K562 (cell line): ENCODE results near the gene SLC15A5. TPM values are rescaled to one million over a fixed set of nuclear protein-coding genes. Genes with fewer than 3 reads are reported as not detected.

Source experiments
- ATAC-seq: fragments of 200-7000 bp; cut with Tn5 transposase; 3 replicates; pipeline ENCODE4 v1.9.1; 2020; ENCODE audit warnings: moderate library complexity
- BruUV-seq: library from RNA; stranded (reverse); fragments of 400-500 nt; replicated peaks from 2 replicates; lab custom pipeline; 2021; lab: Mats Ljungman, UMichigan
- CTCF ChIA-PET: fragments of 300-600 bp; formaldehyde crosslinking; extraction: SDS; loops from one replicate; lab custom pipeline; 2021; ENCODE audit warnings: low intra/inter-chr PET ratio; lab: Yijun Ruan, JAX
- POLR2A ChIA-PET: fragments of 300-600, 350-650 bp; sonication (Branson Sonifier 250); formaldehyde crosslinking; extraction: SDS; loops from one replicate; lab custom pipeline; 2021; ENCODE audit warnings: antibody characterized with exemption, inconsistent platforms; lab: Yijun Ruan, JAX
- DNase-seq, 4 experiments: peaks; one replicate each; pipeline versions ENCODE4 v3.0.0 to v3.0.0-alpha.2; 2011 to 2018; ENCODE audit warnings: low spot score in 3 of 4, mixed read lengths in 3 of 4; ENCODE audit errors: extremely low read depth in 1 of 4
- FAIRE-seq: peaks from 2 replicates; lab custom pipeline; 2011; peaks lifted over from hg19 to GRCh38; lab: Jason Lieb, UNC
- H2AFZ ChIP-seq: 2 replicates; pipeline ENCODE4 v1.6.0; 2011; ENCODE audit warnings: low read depth, low read length, control low read depth, inconsistent platforms
- H3K27ac ChIP-seq: fragments of 200-600 bp; 3 replicates; pipeline ENCODE4 v1.8.0; 2011; ENCODE audit warnings: low read depth, mild to moderate bottlenecking, control low read depth, inconsistent platforms, low read length, moderate library complexity, mixed read lengths; ENCODE audit errors: extremely low read depth
- H3K27me3 ChIP-seq, 2 experiments: fragments of 300-600 bp in 1 of 2; 2 replicates in 1 of 2; 3 replicates in 1 of 2; pipeline versions ENCODE4 v1.6.0 to v1.8.0; 2011; ENCODE audit warnings: inconsistent platforms in 2 of 2, low read length in 2 of 2, mild to moderate bottlenecking in 1 of 2, mixed read lengths in 1 of 2, moderate library complexity in 1 of 2; ENCODE audit not compliant: control insufficient read depth in 2 of 2, insufficient read depth in 2 of 2
- H3K36me3 ChIP-seq: fragments of 300-600 bp; 3 replicates; pipeline ENCODE4 v1.8.0; 2011; ENCODE audit warnings: mild to moderate bottlenecking, low read length, inconsistent platforms; ENCODE audit not compliant: control insufficient read depth, insufficient read depth
- H3K4me1 ChIP-seq, 2 experiments: fragments of 200-600 bp in 1 of 2; replicated peaks in 1 of 2; 2 replicates in 1 of 2; 3 replicates in 1 of 2; pipeline versions ENCODE4 v1.5.1 to v1.8.0; 2011; ENCODE audit warnings: inconsistent platforms in 2 of 2, low read length in 2 of 2, mild to moderate bottlenecking in 1 of 2, mixed read lengths in 1 of 2, moderate library complexity in 1 of 2; ENCODE audit not compliant: control insufficient read depth in 2 of 2, insufficient read depth in 2 of 2
- H3K4me2 ChIP-seq: 2 replicates; pipeline ENCODE4 v1.6.1; 2011; ENCODE audit warnings: low read length, control low read depth, inconsistent platforms, mixed read lengths; ENCODE audit not compliant: insufficient read depth
- H3K4me3 ChIP-seq: fragments of 200-600 bp; sonication (generic), shearing (Covaris generic); 2 replicates; pipeline ENCODE4 v1.5.1; 2016; ENCODE audit warnings: control low read depth, inconsistent platforms
- H3K79me2 ChIP-seq: fragments of 200-600 bp; 3 replicates; pipeline ENCODE4 v1.8.0; 2011; ENCODE audit warnings: low read length, inconsistent platforms; ENCODE audit not compliant: control insufficient read depth, insufficient read depth
- H3K9ac ChIP-seq, 2 experiments: 2 replicates each; pipeline versions ENCODE4 v1.6.0 to v1.6.1; 2011; ENCODE audit warnings: low read depth in 2 of 2, low read length in 2 of 2, control low read depth in 1 of 2, inconsistent platforms in 1 of 2, mild to moderate bottlenecking in 1 of 2, mixed read lengths in 1 of 2; ENCODE audit not compliant: insufficient read depth in 1 of 2
- H3K9me1 ChIP-seq: one replicate; pipeline ENCODE4 v1.6.0; 2011; ENCODE audit warnings: inconsistent platforms, mild to moderate bottlenecking, low read length, moderate library complexity; ENCODE audit not compliant: control insufficient read depth, insufficient read depth
- H3K9me3 ChIP-seq: replicated peaks from 2 replicates; pipeline ENCODE4 v1.5.1; 2011; ENCODE audit warnings: low read depth, low read length, inconsistent platforms; ENCODE audit not compliant: control insufficient read depth, insufficient read depth
- H4K20me1 ChIP-seq: replicated peaks from 2 replicates; pipeline ENCODE4 v1.6.1; 2011; ENCODE audit warnings: low read length, inconsistent platforms, mixed read lengths; ENCODE audit not compliant: control insufficient read depth, insufficient read depth
- ADNP ChIP-seq: fragments of 200-800 bp; sonication (Bioruptor generic); IDR thresholded peaks from 2 replicates; pipeline ENCODE4 v1.6.1; 2016; ENCODE audit warnings: missing genetic modification characterization, missing compliant biosample characterization
- CCNT2 ChIP-seq: IDR thresholded peaks from 2 replicates; pipeline ENCODE4 v1.6.1; 2011; ENCODE audit warnings: borderline replicate concordance, low read depth, mild to moderate bottlenecking, moderate library complexity, mixed read lengths, low read length; ENCODE audit not compliant: insufficient read length; ENCODE audit errors: extremely low read depth
- FOXJ3 ChIP-seq: sonication (generic); formaldehyde crosslinking; IDR thresholded peaks from 2 replicates; pipeline ENCODE4 v1.4.0; 2020; ENCODE audit warnings: mild to moderate bottlenecking, missing genetic modification reagents
- GABPA ChIP-seq: fragments of 200-800 bp; sonication (Bioruptor generic); conservative IDR thresholded peaks from 2 replicates; pipeline ENCODE4 v1.6.1; 2016; ENCODE audit warnings: low read depth, missing genetic modification characterization, missing compliant biosample characterization
- NFE2 ChIP-seq: IDR thresholded peaks from 2 replicates; pipeline ENCODE4 v1.6.1; 2014; ENCODE audit warnings: antibody characterized with exemption, low read depth
- PATZ1 ChIP-seq: fragments of 250-450 bp; sonication (Bioruptor Pico); IDR thresholded peaks from 2 replicates; pipeline ENCODE4 v1.5.0; 2020; ENCODE audit warnings: mild to moderate bottlenecking, borderline replicate concordance
- PTRF ChIP-seq: fragments of 450-650 bp; IDR thresholded peaks from 2 replicates; pipeline ENCODE4 v1.6.1; 2016; ENCODE audit warnings: mild to moderate bottlenecking, missing genetic modification characterization, missing compliant biosample characterization
- SMAD4 ChIP-seq: fragments of 250-450 bp; sonication (Bioruptor Pico); conservative IDR thresholded peaks from 2 replicates; pipeline ENCODE4 v1.8.0; 2021; ENCODE audit warnings: inconsistent platforms, mild to moderate bottlenecking, moderate library complexity
- SREBF1 ChIP-seq: fragments of 150-350 bp; IDR thresholded peaks from 2 replicates; pipeline ENCODE4 v1.6.1; 2014; ENCODE audit warnings: antibody characterized with exemption, low read depth, low read length, borderline replicate concordance
- ZBTB1 ChIP-seq: sonication (generic); formaldehyde crosslinking; IDR thresholded peaks from 2 replicates; pipeline ENCODE4 v1.8.1; 2023; ENCODE audit warnings: missing genetic modification reagents, low read depth, mild to moderate bottlenecking, borderline replicate concordance
- ZBTB7A ChIP-seq: IDR thresholded peaks from 2 replicates; pipeline ENCODE4 v1.6.1; 2011; ENCODE audit warnings: low read depth, mild to moderate bottlenecking, low read length, moderate library complexity, borderline replicate concordance; ENCODE audit not compliant: control insufficient read depth
- ZFX ChIP-seq: sonication (generic); formaldehyde crosslinking; IDR thresholded peaks from 2 replicates; pipeline ENCODE4 v1.8.0; 2022; ENCODE audit warnings: mild to moderate bottlenecking, missing genetic modification reagents, moderate library complexity
- ZNF175 ChIP-seq: fragments of 200-800 bp; sonication (Bioruptor generic); IDR thresholded peaks from 2 replicates; pipeline ENCODE4 v1.6.1; 2016; ENCODE audit warnings: low read depth, mild to moderate bottlenecking, missing genetic modification characterization, missing compliant biosample characterization
- ZNF239 ChIP-seq: fragments of 250-450 bp; sonication (Bioruptor Pico); IDR thresholded peaks from 2 replicates; pipeline ENCODE4 v1.4.0; 2020; ENCODE audit warnings: mild to moderate bottlenecking
- ZNF274 ChIP-seq: IDR thresholded peaks from 2 replicates; pipeline ENCODE4 v1.6.1; 2011; ENCODE audit warnings: low read depth, mild to moderate bottlenecking, low read length, moderate library complexity, borderline replicate concordance
- ZNF3 ChIP-seq: fragments of 250-450 bp; sonication (Bioruptor Pico); IDR thresholded peaks from 2 replicates; pipeline ENCODE4 v1.5.0; 2021; ENCODE audit warnings: mild to moderate bottlenecking, moderate library complexity
- WGBS: fragments of 100-300 bp; shearing (Covaris generic); methylation state at CpG from one replicate; pipeline ENCODE4 v1.1.6; 2016; ENCODE audit warnings: low coverage, mixed read lengths; ENCODE audit not compliant: insufficient coverage; ENCODE audit errors: missing lambda C conversion rate; 5-methylcytosine and 5-hydroxymethylcytosine counted together
- in situ Hi-C: fragments of 300-500 bp; cut with MboI; formaldehyde crosslinking; loops from 4 replicates; pipeline ENCODE4 v1.15.0; 2018; ENCODE audit warnings: inconsistent platforms, mixed read lengths
- intact Hi-C: fragments of 100-400 bp; cut with micrococcal nuclease; formaldehyde crosslinking; loops from 2 replicates; pipeline ENCODE4 v1.14.2; 2022
- polyA plus RNA-seq, 8 experiments: library from polyadenylated mRNA; depleted of rRNA in 4 of 8; stranded (reverse) in 5 of 8; unstranded in 3 of 8; fragments of >200 nt; fragmentation: Nextera tagmentation in 2 of 8; fragmentation: Illumina TruSeq in 1 of 8; extraction: Ambion mirVana in 2 of 8; extraction: Trizol in 1 of 8; gene quantifications; 2 replicates each; pipeline versions ENCODE4 v1.2.1 to v1.2.3, GENCODE V29; 2011 to 2014; ENCODE audit warnings: inconsistent platforms in 1 of 8, missing spikeins in 1 of 8
- total RNA-seq, 7 experiments: library from RNA; depleted of rRNA in 6 of 7; stranded (reverse); fragments of >200 nt in 6 of 7; fragmentation: Illumina TruSeq in 2 of 7; extraction: Trizol in 2 of 7; gene quantifications; 2 replicates each; pipeline versions ENCODE4 v1.2.1 to v1.2.3, GENCODE V29; 2011 to 2021; ENCODE audit warnings: low replicate concordance in 1 of 7

Gene SLC15A5
- total and polyA plus RNA-seq, 9 of the 15 experiments (the other 6 are each of a cell fraction or from before 2014, with no cell fraction given) = not detected

GRCh38 chr12:16218234-16218633 is 59.3 kb downstream of the SLC15A5 start:
- no peak for TF ChIP-seq ZBTB7A
- TF ChIP-seq CCNT2 = no peak
- no peak for TF ChIP-seq SREBF1
- TF ChIP-seq FOXJ3 (CRISPR knock-in tag) = no peak
- no peak for TF ChIP-seq ZNF274
- no peak for TF ChIP-seq SMAD4 (CRISPR knock-in tag)
- TF ChIP-seq PTRF (tag) = no peak
- no peak for TF ChIP-seq ZNF175 (CRISPR knock-in tag)
- no peak for TF ChIP-seq ZFX (CRISPR knock-in tag)
- no peak for TF ChIP-seq ZNF3 (CRISPR knock-in tag)
- TF ChIP-seq PATZ1 (CRISPR knock-in tag) = no peak
- TF ChIP-seq ZNF239 (CRISPR knock-in tag) = no peak
- TF ChIP-seq GABPA = no peak
- TF ChIP-seq NFE2 = no peak
- TF ChIP-seq ADNP (tag) = no peak
- no peak for TF ChIP-seq ZBTB1 (CRISPR knock-in tag)
- intact Hi-C loops (no loop called here), in situ Hi-C loops (no loop called here)
- no peaks in the 10 kb centered on the region for H3K36me3 ChIP-seq
- WGBS = 3% methylated on average over 6 of the region's 6 CpGs
- no peaks in the 10 kb centered on the region for H4K20me1 ChIP-seq
- H3K27me3 ChIP-seq = no peaks in the 10 kb centered on the region
- no peak for ATAC-seq
- H3K4me3 ChIP-seq = no peak overlapping the region
- FAIRE-seq = no peak
- ChIA-PET CTCF (no interaction called here), POLR2A (no interaction called here)
- no peak overlapping the region for H3K27ac ChIP-seq
- no peaks in the 10 kb centered on the region for H3K9me3 ChIP-seq
- H3K79me2 ChIP-seq = no peaks in the 10 kb centered on the region
- no peak for DNase-seq
- H2AFZ ChIP-seq = no peak overlapping the region
- H3K4me1 ChIP-seq = no peaks in the 10 kb centered on the region
- no peaks in the 10 kb centered on the region for H3K9me1 ChIP-seq
- no TSS peak for BruUV-seq
- H3K9ac ChIP-seq = no peak overlapping the region
- no peak overlapping the region for H3K4me2 ChIP-seq
